ENCODE data around the gene CDK17. TPM values are rescaled to one million over a fixed set of nuclear protein-coding genes. Genes with fewer than 3 reads are reported as not detected.
A peak's percentile ranks its signal among the peaks of the same experiment; 100 is the strongest.

Gene CDK17
- total RNA-seq: 100 to 1,000 TPM in 1 of 7 donors, 10 to 100 TPM in 6; 56.6 to 108 (median 71.6) TPM
- polyA plus RNA-seq: 10 to 100 TPM; 12.9 to 18.0 (median 15.8) TPM
- long read RNA-seq, donor 1, full-length matches to known transcripts: 5 of 11 reads
- long read RNA-seq, donor 1, partial matches to known transcripts: 6 of 11 reads
- long read RNA-seq, donor 1, other reads (novel, unspliced or antisense): 0 of 11 reads
- long read RNA-seq, donor 2, full-length matches to known transcripts: 2 of 2 reads
- long read RNA-seq, donor 2, partial matches to known transcripts: 0 of 2 reads
- long read RNA-seq, donor 2, other reads (novel, unspliced or antisense): 0 of 2 reads

- H3K4me1 ChIP-seq: peaks cover 35 to 60% (median 48%) of the 10 kb centered on the region in 6 donors
- H3K27ac ChIP-seq: peak within 1 kb of the TSS; percentile 98 to 100 (median 99)
- WGBS, 5 donors: 0 to 1% (median 1%) methylated on average over 36 to 112 of the region's 112 CpGs
- H3K27me3 ChIP-seq (replicated peaks in 1 of 7): no peaks in the 10 kb centered on the region
- intact Hi-C loops (cut with DNase I; ENCODE audit: low total_unique reads): loop anchor here (10.0 kb wide), 3 partner anchors 85 to 335 kb away; partner anchors contain the start of gene CFAP54
- TF ChIP-seq POLR2A (IDR thresholded peaks at IDR 0.05): peak in 1 of 3 donors; percentile 70
- peak; percentile 90 to 92 (median 90) for TF ChIP-seq POLR2AphosphoS5 (IDR thresholded peaks at IDR 0.05)
- peak in 8 of 11 experiments; percentile 15 to 83 (median 56) for TF ChIP-seq CTCF (IDR thresholded peaks at IDR 0.05 in 8 of 11, conservative IDR thresholded peaks at IDR 0.05 in 3 of 11)
- DNase-seq: peak; percentile 97
- H3K36me3 ChIP-seq: peaks cover 0 to under 1% (median 0%) of the 10 kb centered on the region in 6 donors
- H3K4me3 ChIP-seq: peak within 1 kb of the TSS; percentile 71 to 96 (median 88)
- H3K9me3 ChIP-seq: no peaks in the 10 kb centered on the region
Measured at GRCh38 chr12:96399919-96400630, at the start of gene CDK17. TSS of gene CDK17 (minus strand) at chr12:96400439. CDS start at chr12:96334836, 65,603 bp downstream.

GRCh38 chr12:96448300-96448699 lies 48.1 kb upstream of the CDK17 start:
- Histone ChIP-seq H3K27ac (no peak overlapping the region), H3K4me3 (no peak overlapping the region), H3K27me3 (replicated peaks in 1 of 7) (no peaks in the 10 kb centered on the region), H3K36me3 (no peaks in the 10 kb centered on the region), H3K9me3 (no peaks in the 10 kb centered on the region), H3K4me1 (peaks cover 11 to 36% (median 25%) of the 10 kb centered on the region in 6 donors)
- intact Hi-C loops (cut with DNase I; ENCODE audit: low total_unique reads): no loop called here
- 81 to 89% (median 87%) methylated on average over 3 of the region's 3 CpGs for WGBS, 5 donors
- DNase-seq: no peak
- TF ChIP-seq POLR2AphosphoS5 (IDR thresholded peaks at IDR 0.05): no peak

- Histone ChIP-seq H3K4me3 (no peak overlapping the region), H3K9me3 (no peaks in the 10 kb centered on the region), H3K4me1 (peaks cover 11 to 36% (median 25%) of the 10 kb centered on the region in 6 donors), H3K27ac (peak overlapping the region in 3 of 8 donors; percentile 81 to 89 (median 81)), H3K36me3 (no peaks in the 10 kb centered on the region), H3K27me3 (replicated peaks in 1 of 7) (no peaks in the 10 kb centered on the region)
- intact Hi-C loops (cut with DNase I; ENCODE audit: low total_unique reads): no loop called here
- DNase-seq: no peak
- TF ChIP-seq POLR2AphosphoS5 (IDR thresholded peaks at IDR 0.05): no peak
- TF ChIP-seq CTCF (IDR thresholded peaks at IDR 0.05 in 8 of 11, conservative IDR thresholded peaks at IDR 0.05 in 3 of 11): no peak
- 86 to 95% (median 91%) methylated on average over 3 of the region's 3 CpGs for WGBS, 5 donors
Measured at GRCh38 chr12:96447256-96447655, 47.0 kb upstream of the CDK17 start.

- H3K27ac ChIP-seq: peak overlapping the region; percentile 55 to 89 (median 84)
- H3K27me3 ChIP-seq (replicated peaks in 1 of 7): no peaks in the 10 kb centered on the region
- no peaks in the 10 kb centered on the region for H3K9me3 ChIP-seq
- no peaks in the 10 kb centered on the region for H3K36me3 ChIP-seq
- H3K4me3 ChIP-seq: no peak overlapping the region
- DNase-seq: no peak
- TF ChIP-seq CTCF (IDR thresholded peaks at IDR 0.05 in 8 of 11, conservative IDR thresholded peaks at IDR 0.05 in 3 of 11): no peak
- peak in 1 of 3 donors; percentile 16 for TF ChIP-seq POLR2A (IDR thresholded peaks at IDR 0.05)
- TF ChIP-seq POLR2AphosphoS5 (IDR thresholded peaks at IDR 0.05): peak in 1 of 3 donors; percentile 91
- intact Hi-C loops (cut with DNase I; ENCODE audit: low total_unique reads): no loop called here
- 23 to 35% (median 31%) methylated on average over 6 of the region's 6 CpGs for WGBS, 5 donors
- H3K4me1 ChIP-seq: peaks cover 11 to 36% (median 25%) of the 10 kb centered on the region in 6 donors
Measured at GRCh38 chr12:96445691-96446583, 45.7 kb upstream of the CDK17 start.
